GM23338 (cell line): ENCODE data around the gene MYCN. TPM values are rescaled to one million over a fixed set of nuclear protein-coding genes. Genes with fewer than 3 reads are reported as not detected.

ENCODE experiments used
- ATAC-seq: fragments of 200-7000 bp; cut with Tn5 transposase; 3 replicates; pipeline ENCODE4 v1.9.1; 2020
- DNase-seq: peaks from one replicate; pipeline ENCODE4 v3.0.0-alpha.2; 2015; ENCODE audit warnings: low spot score
- H2AFZ ChIP-seq: fragments of 200-600 bp; sonication (generic); 2 replicates; pipeline ENCODE4 v1.8.0; 2016; ENCODE audit warnings: antibody characterized with exemption, mild to moderate bottlenecking, moderate library complexity
- H3F3A ChIP-seq: fragments of 200-600 bp; sonication (generic); replicated peaks from 2 replicates; pipeline ENCODE4 v1.8.0; 2017; ENCODE audit warnings: antibody characterized with exemption, mixed run types, low read depth
- H3K27ac ChIP-seq: fragments of 200-600 bp; sonication (generic); 2 replicates; pipeline ENCODE4 v1.6.1; 2016; ENCODE audit warnings: low read depth
- H3K27me3 ChIP-seq: fragments of 200-600 bp; sonication (generic); 2 replicates; pipeline ENCODE4 v1.8.0; 2016; ENCODE audit warnings: mild to moderate bottlenecking, mixed run types, moderate library complexity; ENCODE audit not compliant: insufficient read depth
- H3K36me3 ChIP-seq: fragments of 200-600 bp; sonication (generic); 2 replicates; pipeline ENCODE4 v1.8.0; 2016; ENCODE audit warnings: mild to moderate bottlenecking; ENCODE audit not compliant: insufficient read depth
- H3K4me1 ChIP-seq: fragments of 200-600 bp; sonication (generic); 2 replicates; pipeline ENCODE4 v1.8.0; 2016; ENCODE audit warnings: mild to moderate bottlenecking, moderate library complexity; ENCODE audit not compliant: insufficient read depth
- H3K4me2 ChIP-seq: fragments of 200-600 bp; sonication (generic); 2 replicates; pipeline ENCODE4 v1.7.1; 2017; ENCODE audit warnings: mixed run types
- H3K4me3 ChIP-seq: fragments of 200-600 bp; sonication (generic); 2 replicates; pipeline ENCODE4 v1.6.1; 2016; ENCODE audit warnings: mixed run types
- H3K79me2 ChIP-seq: fragments of 200-600 bp; sonication (generic); replicated peaks from 2 replicates; pipeline ENCODE4 v1.8.0; 2017; ENCODE audit warnings: mild to moderate bottlenecking; ENCODE audit not compliant: insufficient read depth
- H3K9me2 ChIP-seq: fragments of 200-600 bp; sonication (generic); 2 replicates; pipeline ENCODE4 v1.8.0; 2017; ENCODE audit not compliant: insufficient read depth
- H4K20me1 ChIP-seq: fragments of 200-600 bp; sonication (generic); replicated peaks from 2 replicates; pipeline ENCODE4 v1.8.0; 2017; ENCODE audit warnings: mild to moderate bottlenecking; ENCODE audit not compliant: insufficient read depth
- H3K27ac Mint-ChIP-seq: 2 replicates; pipeline ENCODE4 v1.8.0; 2020; ENCODE audit warnings: inconsistent platforms, mild to moderate bottlenecking, moderate library complexity, mixed read lengths
- H3K27me3 Mint-ChIP-seq: 3 replicates; pipeline ENCODE4 v1.8.0; 2022; ENCODE audit warnings: low read depth, mild to moderate bottlenecking, moderate library complexity, mixed read lengths, inconsistent platforms; ENCODE audit not compliant: insufficient read depth, poor library complexity
- H3K36me3 Mint-ChIP-seq: 3 replicates; pipeline ENCODE4 v1.8.0; 2021; ENCODE audit warnings: low read depth, mild to moderate bottlenecking, inconsistent platforms, moderate library complexity, mixed read lengths
- H3K4me1 Mint-ChIP-seq: 3 replicates; pipeline ENCODE4 v1.8.0; 2020; ENCODE audit warnings: mild to moderate bottlenecking, inconsistent platforms, mixed read lengths
- H3K4me3 Mint-ChIP-seq: 3 replicates; pipeline ENCODE4 v1.8.0; 2021; ENCODE audit warnings: moderate library complexity, mild to moderate bottlenecking, inconsistent platforms, mixed read lengths
- H3K9me3 Mint-ChIP-seq: 3 replicates; pipeline ENCODE4 v1.8.0; 2020; ENCODE audit warnings: moderate library complexity, mild to moderate bottlenecking, inconsistent platforms, mixed read lengths
- EZH2 ChIP-seq: fragments of 200-600 bp; sonication (generic); IDR thresholded peaks from one replicate; pipeline ENCODE4 v1.8.0; 2017; ENCODE audit warnings: antibody characterized with exemption, mild to moderate bottlenecking, low read depth; ENCODE audit not compliant: unreplicated experiment
- JUNB ChIP-seq: IDR thresholded peaks from one replicate; pipeline ENCODE4 v1.6.1; 2016; ENCODE audit warnings: antibody characterized with exemption; ENCODE audit not compliant: unreplicated experiment
- NANOG ChIP-seq: IDR thresholded peaks from 2 replicates; pipeline ENCODE4 v1.6.1; 2016; ENCODE audit warnings: antibody characterized with exemption, borderline replicate concordance
- POLR2AphosphoS5 ChIP-seq: IDR thresholded peaks from 2 replicates; pipeline ENCODE4 v1.6.1; 2016; ENCODE audit warnings: antibody characterized with exemption, low read depth
- STAT1 ChIP-seq: IDR thresholded peaks from one replicate; pipeline ENCODE4 v1.6.1; 2016; ENCODE audit warnings: antibody characterized with exemption; ENCODE audit not compliant: unreplicated experiment
- ZNF114 ChIP-seq: fragments of 250-450 bp; sonication (Bioruptor Pico); IDR thresholded peaks from 2 replicates; pipeline ENCODE4 v1.5.0; 2020; ENCODE audit warnings: mild to moderate bottlenecking, moderate library complexity
- polyA plus RNA-seq: library from polyadenylated mRNA; unstranded; fragments of >200 nt; fragmentation: Nextera tagmentation; extraction: Ambion mirVana; gene quantifications from 2 replicates; pipeline ENCODE4 v1.2.1, GENCODE V29; 2016
- total RNA-seq: library from RNA; depleted of rRNA; stranded (reverse); fragments of >200 nt; shearing (Covaris generic); gene quantifications from 2 replicates; pipeline ENCODE4 v1.2.3, GENCODE V29; 2014
- TF ChIP-seq, protein P1 (sequence below): fragments of 250-450 bp; sonication (Bioruptor Pico); IDR thresholded peaks from 2 replicates; pipeline ENCODE4 v1.5.0; 2020; ENCODE audit warnings: mild to moderate bottlenecking, moderate library complexity

Gene MYCN
- total and polyA plus RNA-seq, 2 experiments from 2014 or later: 50.8 to 145 TPM

- Mint-ChIP-seq H3K9me3 (peaks cover 13% of the 10 kb centered on the region), H3K4me3 (no peak overlapping the region; the same call in 2 of the 3 replicates), H3K27me3 (peaks cover 7% of the 10 kb centered on the region), H3K36me3 (peaks cover 9% of the 10 kb centered on the region; the same call in 2 of the 3 replicates), H3K4me1 (peaks cover 50% of the 10 kb centered on the region), H3K27ac (peak overlapping the region; percentile 88)
- ATAC-seq (peak; percentile 86), DNase-seq (peak; percentile 77)
- Histone ChIP-seq H3K36me3 (peaks cover 7% of the 10 kb centered on the region; the same call in 1 of the 2 replicates), H3K27me3 (no peaks in the 10 kb centered on the region), H3K4me3 (no peak overlapping the region), H3K4me2 (peak overlapping the region; percentile 41; the same call in 1 of the 2 replicates), H3K79me2 (no peaks in the 10 kb centered on the region), H4K20me1 (no peaks in the 10 kb centered on the region), H3K4me1 (peaks cover 15% of the 10 kb centered on the region), H3K9me2 (0 out of 2 replicates have a peak, but pooled peaks cover 8% of the 10 kb centered on the region), H3F3A (peaks cover 7% of the 10 kb centered on the region), H3K27ac (peak overlapping the region; percentile 77), H2AFZ (no peak overlapping the region)
- TF ChIP-seq POLR2AphosphoS5: peak; percentile 34; the same call in 1 of the 2 replicates
- no peak for TF ChIP-seq EZH2
- no peak for TF ChIP-seq STAT1
- TF ChIP-seq NANOG: peak; percentile 89
- peak; percentile 69; the same call in 1 of the 2 replicates for TF ChIP-seq ZNF114 (CRISPR knock-in tag)
- TF ChIP-seq, protein P1, sequence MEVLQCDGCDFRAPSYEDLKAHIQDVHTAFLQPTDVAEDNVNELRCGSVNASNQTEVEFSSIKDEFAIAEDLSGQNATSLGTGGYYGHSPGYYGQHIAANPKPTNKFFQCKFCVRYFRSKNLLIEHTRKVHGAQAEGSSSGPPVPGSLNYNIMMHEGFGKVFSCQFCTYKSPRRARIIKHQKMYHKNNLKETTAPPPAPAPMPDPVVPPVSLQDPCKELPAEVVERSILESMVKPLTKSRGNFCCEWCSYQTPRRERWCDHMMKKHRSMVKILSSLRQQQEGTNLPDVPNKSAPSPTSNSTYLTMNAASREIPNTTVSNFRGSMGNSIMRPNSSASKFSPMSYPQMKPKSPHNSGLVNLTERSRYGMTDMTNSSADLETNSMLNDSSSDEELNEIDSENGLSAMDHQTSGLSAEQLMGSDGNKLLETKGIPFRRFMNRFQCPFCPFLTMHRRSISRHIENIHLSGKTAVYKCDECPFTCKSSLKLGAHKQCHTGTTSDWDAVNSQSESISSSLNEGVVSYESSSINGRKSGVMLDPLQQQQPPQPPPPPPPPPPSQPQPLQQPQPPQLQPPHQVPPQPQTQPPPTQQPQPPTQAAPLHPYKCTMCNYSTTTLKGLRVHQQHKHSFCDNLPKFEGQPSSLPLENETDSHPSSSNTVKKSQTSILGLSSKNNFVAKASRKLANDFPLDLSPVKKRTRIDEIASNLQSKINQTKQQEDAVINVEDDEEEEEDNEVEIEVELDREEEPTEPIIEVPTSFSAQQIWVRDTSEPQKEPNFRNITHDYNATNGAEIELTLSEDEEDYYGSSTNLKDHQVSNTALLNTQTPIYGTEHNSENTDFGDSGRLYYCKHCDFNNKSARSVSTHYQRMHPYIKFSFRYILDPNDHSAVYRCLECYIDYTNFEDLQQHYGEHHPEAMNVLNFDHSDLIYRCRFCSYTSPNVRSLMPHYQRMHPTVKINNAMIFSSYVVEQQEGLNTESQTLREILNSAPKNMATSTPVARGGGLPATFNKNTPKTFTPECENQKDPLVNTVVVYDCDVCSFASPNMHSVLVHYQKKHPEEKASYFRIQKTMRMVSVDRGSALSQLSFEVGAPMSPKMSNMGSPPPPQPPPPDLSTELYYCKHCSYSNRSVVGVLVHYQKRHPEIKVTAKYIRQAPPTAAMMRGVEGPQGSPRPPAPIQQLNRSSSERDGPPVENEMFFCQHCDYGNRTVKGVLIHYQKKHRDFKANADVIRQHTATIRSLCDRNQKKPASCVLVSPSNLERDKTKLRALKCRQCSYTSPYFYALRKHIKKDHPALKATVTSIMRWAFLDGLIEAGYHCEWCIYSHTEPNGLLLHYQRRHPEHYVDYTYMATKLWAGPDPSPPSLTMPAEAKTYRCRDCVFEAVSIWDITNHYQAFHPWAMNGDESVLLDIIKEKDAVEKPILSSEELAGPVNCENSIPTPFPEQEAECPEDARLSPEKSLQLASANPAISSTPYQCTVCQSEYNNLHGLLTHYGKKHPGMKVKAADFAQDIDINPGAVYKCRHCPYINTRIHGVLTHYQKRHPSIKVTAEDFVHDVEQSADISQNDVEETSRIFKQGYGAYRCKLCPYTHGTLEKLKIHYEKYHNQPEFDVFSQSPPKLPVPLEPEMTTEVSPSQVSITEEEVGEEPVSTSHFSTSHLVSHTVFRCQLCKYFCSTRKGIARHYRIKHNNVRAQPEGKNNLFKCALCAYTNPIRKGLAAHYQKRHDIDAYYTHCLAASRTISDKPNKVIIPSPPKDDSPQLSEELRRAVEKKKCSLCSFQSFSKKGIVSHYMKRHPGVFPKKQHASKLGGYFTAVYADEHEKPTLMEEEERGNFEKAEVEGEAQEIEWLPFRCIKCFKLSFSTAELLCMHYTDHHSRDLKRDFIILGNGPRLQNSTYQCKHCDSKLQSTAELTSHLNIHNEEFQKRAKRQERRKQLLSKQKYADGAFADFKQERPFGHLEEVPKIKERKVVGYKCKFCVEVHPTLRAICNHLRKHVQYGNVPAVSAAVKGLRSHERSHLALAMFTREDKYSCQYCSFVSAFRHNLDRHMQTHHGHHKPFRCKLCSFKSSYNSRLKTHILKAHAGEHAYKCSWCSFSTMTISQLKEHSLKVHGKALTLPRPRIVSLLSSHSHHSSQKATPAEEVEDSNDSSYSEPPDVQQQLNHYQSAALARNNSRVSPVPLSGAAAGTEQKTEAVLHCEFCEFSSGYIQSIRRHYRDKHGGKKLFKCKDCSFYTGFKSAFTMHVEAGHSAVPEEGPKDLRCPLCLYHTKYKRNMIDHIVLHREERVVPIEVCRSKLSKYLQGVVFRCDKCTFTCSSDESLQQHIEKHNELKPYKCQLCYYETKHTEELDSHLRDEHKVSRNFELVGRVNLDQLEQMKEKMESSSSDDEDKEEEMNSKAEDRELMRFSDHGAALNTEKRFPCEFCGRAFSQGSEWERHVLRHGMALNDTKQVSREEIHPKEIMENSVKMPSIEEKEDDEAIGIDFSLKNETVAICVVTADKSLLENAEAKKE (CRISPR knock-in tag): peak; percentile 84
- TF ChIP-seq JUNB: no peak
These were observed 17.7 kb downstream of the MYCN start for GRCh38 chr2:15957881-15958713.
